PFSK-1 (cell line): ENCODE data around the gene CTDSP2.
A peak's percentile ranks its signal among the peaks of the same experiment; 100 is the strongest.

Source experiments
- FOXP2 ChIP-seq: optimal IDR thresholded peaks from 2 replicates; pipeline ENCODE3; 2011; ENCODE audit warnings: borderline replicate concordance, control low read depth, inconsistent platforms; ENCODE audit not compliant: insufficient read depth; ENCODE audit errors: extremely low read length, extremely low read depth
- POLR2AphosphoS5 ChIP-seq: IDR thresholded peaks from 2 replicates; pipeline ENCODE4 v1.6.1; 2012; ENCODE audit warnings: low read depth, mild to moderate bottlenecking, control low read depth, low read length, moderate library complexity
- REST ChIP-seq, 2 experiments: IDR thresholded peaks; 2 replicates each; pipeline versions ENCODE4 v1.6.1 to v1.8.0; 2011 to 2012; ENCODE audit warnings: low read depth in 2 of 2, low read length in 2 of 2, control low read depth in 1 of 2, inconsistent platforms in 1 of 2, mild to moderate bottlenecking in 1 of 2, moderate library complexity in 1 of 2; ENCODE audit not compliant: insufficient read depth in 1 of 2
- SIN3A ChIP-seq: IDR thresholded peaks from 2 replicates; pipeline ENCODE4 v1.6.1; 2012; ENCODE audit warnings: mild to moderate bottlenecking, low read length, moderate library complexity, borderline replicate concordance; ENCODE audit not compliant: insufficient read depth
- TAF1 ChIP-seq: IDR thresholded peaks from 2 replicates; pipeline ENCODE4 v1.6.1; 2012; ENCODE audit warnings: low read length, control low read depth, borderline replicate concordance; ENCODE audit not compliant: insufficient read depth

CTDSP2 gene

GRCh38 chr12:57838594-57839302, 7.8 kb downstream of the CTDSP2 start:
- TF ChIP-seq TAF1 (no peak), POLR2AphosphoS5 (no peak), SIN3A (no peak), FOXP2 (no peak), REST (IDR thresholded peaks at IDR 0.05; ENCODE audit: insufficient read depth in 1 of 2, low read depth in 2 of 2, low read length in 2 of 2) (no peak)

DNA sequence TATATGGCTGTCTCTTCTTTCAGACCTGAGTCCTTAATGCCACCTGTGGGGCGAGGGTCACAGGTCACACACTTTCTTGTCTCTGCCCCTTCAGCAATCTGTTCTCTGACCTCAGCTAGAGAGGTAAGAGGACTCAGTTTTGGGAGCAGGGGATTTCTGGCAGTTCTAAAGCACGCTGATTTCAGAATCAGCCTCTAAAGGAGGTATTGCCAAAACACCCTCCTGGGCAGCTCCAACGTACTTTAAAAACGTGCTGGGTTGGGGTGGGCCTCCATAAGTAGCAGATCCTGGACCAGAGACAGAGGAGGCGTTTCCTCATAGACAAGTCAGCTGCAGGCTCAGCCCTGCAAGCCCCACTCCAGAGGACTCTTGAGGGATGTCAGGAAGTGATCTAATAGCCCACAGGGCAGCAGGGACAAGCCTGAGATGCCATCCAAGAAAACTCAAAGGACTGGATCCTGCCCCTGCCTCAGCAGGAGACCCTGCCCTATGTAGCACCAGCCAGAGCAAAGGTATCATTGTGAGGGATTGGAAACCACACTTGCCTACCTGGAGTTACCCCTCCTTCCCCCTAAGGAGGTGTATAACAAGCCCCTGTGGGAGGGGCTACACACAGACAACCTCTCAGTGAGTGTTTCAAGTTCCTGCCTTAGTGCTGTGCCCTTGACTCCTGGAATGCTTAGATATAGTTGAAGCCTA, 8.5 kb downstream of the CTDSP2 start:
- TF ChIP-seq FOXP2 (no peak), POLR2AphosphoS5 (no peak), TAF1 (no peak), SIN3A (no peak), REST (IDR thresholded peaks at IDR 0.05; ENCODE audit: insufficient read depth in 1 of 2, low read depth in 2 of 2, low read length in 2 of 2) (no peak)

DNA sequence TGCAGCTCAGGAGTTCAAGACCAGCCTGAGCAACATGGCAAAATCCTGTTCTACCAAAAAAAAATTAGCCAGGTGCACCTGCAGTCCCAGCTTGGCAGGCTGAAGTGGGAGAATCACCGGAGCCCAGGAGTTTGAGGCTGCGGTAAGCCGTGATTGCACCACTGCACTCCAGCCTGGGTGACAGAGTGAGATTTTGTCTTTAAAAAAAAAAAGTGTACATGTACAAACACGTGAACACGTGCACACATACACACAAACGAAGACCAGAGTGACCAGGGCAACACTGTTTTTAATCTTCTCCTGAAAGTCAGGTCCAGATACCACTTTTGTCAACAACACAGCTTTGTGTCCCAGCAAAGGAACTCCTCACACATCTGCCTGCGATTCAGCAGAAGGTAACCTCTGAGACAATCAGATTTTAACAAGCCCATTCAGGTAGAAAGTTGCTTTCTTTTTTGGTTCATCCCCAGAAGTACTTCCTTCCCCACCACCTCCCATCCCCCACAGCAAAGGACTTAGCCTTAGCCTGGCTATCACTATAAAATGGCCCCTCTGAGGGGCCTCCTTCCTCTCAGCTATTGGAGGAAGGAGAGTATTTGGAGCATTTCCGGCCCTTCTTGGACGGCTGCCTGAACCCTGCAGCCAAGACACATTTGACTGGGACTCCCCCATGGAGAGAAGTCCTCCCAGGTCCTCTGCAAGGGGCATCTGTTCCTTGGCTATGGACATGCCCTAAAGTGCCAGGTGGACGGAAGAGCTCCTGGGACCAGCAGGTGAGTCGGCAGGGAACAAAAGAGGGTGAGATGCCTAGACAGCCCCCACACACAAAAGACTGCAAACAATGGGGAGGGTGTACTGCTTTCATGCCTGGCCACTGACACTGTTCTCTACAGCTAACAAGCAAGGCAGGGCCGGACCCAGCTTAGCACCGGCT, 9.8 kb downstream of the CTDSP2 start:
- peak; percentile 39; the same call in 1 of the 2 replicates for TF ChIP-seq POLR2AphosphoS5
- no peak for TF ChIP-seq TAF1
- TF ChIP-seq FOXP2 = no peak
- no peak for TF ChIP-seq SIN3A
- peak in 1 of 2 experiments; percentile 55; a peak in 1 of 4 replicates for TF ChIP-seq REST (IDR thresholded peaks at IDR 0.05; ENCODE audit: insufficient read depth in 1 of 2, low read depth in 2 of 2, low read length in 2 of 2)

GRCh38 chr12:57835366-57836288, 10.9 kb downstream of the CTDSP2 start:
- TF ChIP-seq TAF1 = no peak
- no peak for TF ChIP-seq POLR2AphosphoS5
- no peak for TF ChIP-seq REST (IDR thresholded peaks at IDR 0.05; ENCODE audit: insufficient read depth in 1 of 2, low read depth in 2 of 2, low read length in 2 of 2)
- TF ChIP-seq SIN3A = no peak
- no peak for TF ChIP-seq FOXP2
